Endodermal cell (in vitro differentiated cells): ENCODE results near the gene HBP1. TPM values are rescaled to one million over a fixed set of nuclear protein-coding genes. Genes with fewer than 3 reads are reported as not detected.

ENCODE experiments used
- DNase-seq: peaks from one replicate; pipeline ENCODE4 v3.0.0-alpha.2; 2017
- H3K27ac ChIP-seq: 2 replicates; pipeline ENCODE4 v1.5.1; 2013; ENCODE audit warnings: mild to moderate bottlenecking, low read depth, low read length, moderate library complexity
- H3K27me3 ChIP-seq: 2 replicates; pipeline ENCODE4 v1.6.1; 2013; ENCODE audit warnings: mild to moderate bottlenecking, low read length, moderate library complexity; ENCODE audit not compliant: insufficient read depth, control insufficient read depth, poor library complexity, severe bottlenecking
- H3K36me3 ChIP-seq: 2 replicates; pipeline ENCODE4 v1.7.0; 2013; ENCODE audit warnings: mild to moderate bottlenecking, low read length, moderate library complexity; ENCODE audit not compliant: control insufficient read depth, insufficient read depth
- H3K4me1 ChIP-seq: one replicate; pipeline ENCODE4 v1.7.0; 2013; ENCODE audit warnings: low read length; ENCODE audit not compliant: control insufficient read depth, insufficient read depth
- H3K4me3 ChIP-seq: 2 replicates; pipeline ENCODE4 v1.5.1; 2013; ENCODE audit warnings: mild to moderate bottlenecking, low read length, moderate library complexity
- H3K9ac ChIP-seq: 2 replicates; pipeline ENCODE4 v1.6.1; 2013; ENCODE audit warnings: mild to moderate bottlenecking, low read length, moderate library complexity; ENCODE audit not compliant: poor library complexity, severe bottlenecking; ENCODE audit errors: extremely low read depth
- H3K9me3 ChIP-seq: 2 replicates; pipeline ENCODE4 v1.6.1; 2013; ENCODE audit warnings: mild to moderate bottlenecking, low read length, moderate library complexity; ENCODE audit not compliant: control insufficient read depth
- H3K27ac Mint-ChIP-seq: 2 replicates; pipeline ENCODE4 v1.8.0; 2020; ENCODE audit warnings: mixed read lengths
- H3K27me3 Mint-ChIP-seq: 2 replicates; pipeline ENCODE4 v1.8.0; 2021; ENCODE audit warnings: mild to moderate bottlenecking, mixed read lengths; ENCODE audit not compliant: insufficient read depth
- H3K36me3 Mint-ChIP-seq: 2 replicates; pipeline ENCODE4 v1.8.0; 2020; ENCODE audit warnings: low read depth, mixed read lengths
- H3K4me1 Mint-ChIP-seq: 2 replicates; pipeline ENCODE4 v1.8.0; 2020; ENCODE audit warnings: mixed read lengths
- H3K4me3 Mint-ChIP-seq: 2 replicates; pipeline ENCODE4 v1.8.0; 2020; ENCODE audit warnings: mild to moderate bottlenecking, moderate library complexity, mixed read lengths
- H3K9me3 Mint-ChIP-seq: 2 replicates; pipeline ENCODE4 v1.8.0; 2020; ENCODE audit warnings: mild to moderate bottlenecking, mixed read lengths
- WGBS, 2 experiments: methylation state at CpG; one replicate each; pipeline versions ENCODE4 v1.1.5 to v1.1.7; 2013; ENCODE audit warnings: missing lambda C conversion rate in 2 of 2, mixed read lengths in 1 of 2; ENCODE audit not compliant: insufficient coverage in 1 of 2, insufficient read length in 1 of 2; 5-methylcytosine and 5-hydroxymethylcytosine counted together
- total RNA-seq, 2 donors: library from RNA; stranded (reverse); fragmentation: NEBNext Ultra II Directional in 1 of 2; extraction: Animal tissue kit (Norgen Biotek cat#: 25700) in 1 of 2; gene quantifications; 2 replicates in 1 of 2; 3 replicates in 1 of 2; pipeline ENCODE4 v1.2.1, GENCODE V29; 2021
- TF ChIP-seq, protein P1 (sequence below): fragments of 200-600 bp; sonication (generic); conservative IDR thresholded peaks from 2 replicates; pipeline ENCODE4 v1.5.0; 2021; ENCODE audit warnings: antibody characterized with exemption, mild to moderate bottlenecking

The HBP1 gene
- total RNA-seq, 2 donors from 2014 or later, result 39.3 to 51.0 TPM

DNA sequence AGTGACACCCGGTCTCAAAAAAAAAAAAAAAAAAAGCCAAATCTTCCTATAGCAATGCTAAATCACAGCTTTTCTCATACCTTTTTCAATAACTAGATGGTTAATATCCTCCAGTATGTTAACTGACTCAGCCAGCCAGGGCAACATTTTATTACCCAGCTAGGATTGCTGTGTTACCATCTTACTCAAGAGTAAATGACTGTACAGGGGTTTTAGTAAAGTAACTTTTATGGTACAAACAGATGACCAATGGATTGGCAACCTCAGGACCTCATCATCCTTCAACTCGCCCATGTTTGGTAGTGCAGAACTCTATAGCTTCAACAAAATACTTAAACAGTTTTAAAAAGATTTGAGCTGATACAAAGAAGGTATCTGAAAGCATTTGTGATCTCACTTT, 59.5 kb downstream of the HBP1 start:
- Mint-ChIP-seq H3K4me1 (peaks cover 11% of the 10 kb centered on the region), H3K4me3 (no peak overlapping the region), H3K27ac (no peak overlapping the region), H3K9me3 (no peaks in the 10 kb centered on the region), H3K36me3 (peaks cover 21% of the 10 kb centered on the region), H3K27me3 (no peaks in the 10 kb centered on the region)
- H3K36me3 ChIP-seq, result no peaks in the 10 kb centered on the region
- no peak for DNase-seq
- no peak overlapping the region for H3K27ac ChIP-seq
- TF ChIP-seq, protein P1, sequence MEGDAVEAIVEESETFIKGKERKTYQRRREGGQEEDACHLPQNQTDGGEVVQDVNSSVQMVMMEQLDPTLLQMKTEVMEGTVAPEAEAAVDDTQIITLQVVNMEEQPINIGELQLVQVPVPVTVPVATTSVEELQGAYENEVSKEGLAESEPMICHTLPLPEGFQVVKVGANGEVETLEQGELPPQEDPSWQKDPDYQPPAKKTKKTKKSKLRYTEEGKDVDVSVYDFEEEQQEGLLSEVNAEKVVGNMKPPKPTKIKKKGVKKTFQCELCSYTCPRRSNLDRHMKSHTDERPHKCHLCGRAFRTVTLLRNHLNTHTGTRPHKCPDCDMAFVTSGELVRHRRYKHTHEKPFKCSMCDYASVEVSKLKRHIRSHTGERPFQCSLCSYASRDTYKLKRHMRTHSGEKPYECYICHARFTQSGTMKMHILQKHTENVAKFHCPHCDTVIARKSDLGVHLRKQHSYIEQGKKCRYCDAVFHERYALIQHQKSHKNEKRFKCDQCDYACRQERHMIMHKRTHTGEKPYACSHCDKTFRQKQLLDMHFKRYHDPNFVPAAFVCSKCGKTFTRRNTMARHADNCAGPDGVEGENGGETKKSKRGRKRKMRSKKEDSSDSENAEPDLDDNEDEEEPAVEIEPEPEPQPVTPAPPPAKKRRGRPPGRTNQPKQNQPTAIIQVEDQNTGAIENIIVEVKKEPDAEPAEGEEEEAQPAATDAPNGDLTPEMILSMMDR, result no peak
- no peaks in the 10 kb centered on the region for H3K27me3 ChIP-seq
- H3K9ac ChIP-seq, result no peak overlapping the region
- no peaks in the 10 kb centered on the region for H3K4me1 ChIP-seq
- WGBS, 2 experiments, result 67 to 100% methylated on average over 1 to 2 of the region's 2 CpGs
- no peak overlapping the region for H3K4me3 ChIP-seq
- H3K9me3 ChIP-seq, result no peaks in the 10 kb centered on the region

DNA sequence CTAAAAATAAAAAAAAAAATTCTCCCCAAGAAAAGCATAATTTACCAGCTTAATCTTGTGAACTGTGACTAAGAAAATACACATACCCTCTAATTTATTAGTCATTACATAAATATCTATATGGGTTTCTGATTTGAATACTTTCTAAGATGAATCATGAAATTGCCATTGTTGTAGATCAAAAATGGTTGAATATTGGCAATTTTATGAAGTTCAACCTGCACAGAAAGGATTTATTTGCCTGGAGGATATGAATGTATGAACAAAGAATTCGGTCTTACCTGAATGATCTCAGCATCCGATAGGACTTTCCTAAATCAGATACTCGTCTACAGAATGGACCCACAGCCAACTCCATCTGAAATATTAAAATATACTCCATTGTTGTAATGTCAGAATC, 61.5 kb downstream of the HBP1 start:
- 90% methylated on average over 2 of the region's 3 CpGs; no CpG with 5 or more reads in 1 of the 2 experiments for WGBS, 2 experiments
- peaks cover 21% of the 10 kb centered on the region for H3K36me3 Mint-ChIP-seq

DNA sequence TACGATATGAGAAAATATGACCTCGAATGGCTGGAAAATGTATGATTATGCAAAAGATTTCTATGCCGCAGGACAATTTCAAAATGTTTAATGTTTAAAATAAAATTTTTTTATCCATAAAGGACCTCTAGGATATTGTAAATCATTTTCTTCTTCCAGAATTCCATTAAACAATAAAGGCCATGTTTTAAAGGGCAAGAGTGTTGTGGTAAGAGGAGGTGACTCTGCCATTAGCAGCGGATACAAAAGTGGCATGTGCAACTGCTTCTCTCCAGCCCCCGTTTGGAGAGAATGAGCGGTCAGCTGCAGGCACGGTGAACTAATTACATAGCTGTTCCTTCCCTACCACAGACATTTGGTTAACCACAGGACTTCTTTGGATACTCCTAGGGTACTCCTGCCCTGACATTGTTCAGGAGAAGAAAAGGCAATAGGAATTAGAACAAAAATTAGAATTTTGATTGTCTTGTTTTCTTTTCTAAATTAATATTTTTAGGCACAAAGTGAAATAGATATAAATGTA, 63.8 kb downstream of the HBP1 start:
- WGBS, 2 experiments, result 97 to 100% methylated on average over 2 to 7 of the region's 7 CpGs
- H3K4me1 ChIP-seq, result no peaks in the 10 kb centered on the region
- Mint-ChIP-seq H3K9me3 (no peaks in the 10 kb centered on the region), H3K27me3 (no peaks in the 10 kb centered on the region), H3K36me3 (peaks cover 21% of the 10 kb centered on the region), H3K27ac (no peak overlapping the region), H3K4me3 (no peak overlapping the region), H3K4me1 (peaks cover 19% of the 10 kb centered on the region)
- TF ChIP-seq, protein P1, result no peak
- no peaks in the 10 kb centered on the region for H3K9me3 ChIP-seq
- no peak overlapping the region for H3K9ac ChIP-seq
- H3K27ac ChIP-seq, result no peak overlapping the region
- no peaks in the 10 kb centered on the region for H3K36me3 ChIP-seq
- H3K4me3 ChIP-seq, result no peak overlapping the region
- H3K27me3 ChIP-seq, result no peaks in the 10 kb centered on the region
- no peak for DNase-seq

More for the DNA sequence above, 61.5 kb downstream of the HBP1 start:
- H3K9me3 Mint-ChIP-seq, result no peaks in the 10 kb centered on the region
- H3K27ac Mint-ChIP-seq, result no peak overlapping the region
- TF ChIP-seq, protein P1, result no peak
- DNase-seq, result no peak
- H3K27me3 Mint-ChIP-seq, result no peaks in the 10 kb centered on the region
- H3K4me1 Mint-ChIP-seq, result peaks cover 19% of the 10 kb centered on the region
- no peaks in the 10 kb centered on the region for H3K36me3 ChIP-seq
- no peak overlapping the region for H3K4me3 Mint-ChIP-seq
- no peaks in the 10 kb centered on the region for H3K4me1 ChIP-seq
- H3K4me3 ChIP-seq, result no peak overlapping the region
- no peak overlapping the region for H3K9ac ChIP-seq
- H3K27ac ChIP-seq, result no peak overlapping the region
- H3K9me3 ChIP-seq, result no peaks in the 10 kb centered on the region
- H3K27me3 ChIP-seq, result no peaks in the 10 kb centered on the region
